CD14-positive monocyte (primary cell): Measurements from ENCODE around the gene MAN1C1. TPM values are rescaled to one million over a fixed set of nuclear protein-coding genes. Genes with fewer than 3 reads are reported as not detected.

ENCODE experiments used
- DNase-seq, 3 donors: peaks; one replicate each; pipeline ENCODE4 v3.0.0-alpha.2; 2011 to 2022
- H2AFZ ChIP-seq: 2 replicates; pipeline ENCODE4 v1.6.0; 2012; ENCODE audit warnings: mild to moderate bottlenecking, low read depth, low read length, inconsistent platforms; ENCODE audit not compliant: insufficient read depth, poor library complexity, severe bottlenecking
- H3K27ac ChIP-seq, 2 donors: 1 replicate in 1 of 2; 2 replicates in 1 of 2; pipeline ENCODE4 v1.5.1; 2012 to 2013; ENCODE audit warnings: low read length in 2 of 2, control low read depth in 1 of 2, inconsistent platforms in 1 of 2, low read depth in 1 of 2, mild to moderate bottlenecking in 1 of 2
- H3K27me3 ChIP-seq, 2 donors: one replicate each; pipeline versions ENCODE4 v1.6.0 to v1.6.1; 2011 to 2013; ENCODE audit warnings: low read length in 2 of 2; ENCODE audit not compliant: control insufficient read depth in 2 of 2, insufficient read depth in 2 of 2
- H3K36me3 ChIP-seq, 2 donors: replicated peaks in 1 of 2; 1 replicate in 1 of 2; 2 replicates in 1 of 2; pipeline versions ENCODE4 v1.5.1 to v1.6.1; 2012 to 2013; ENCODE audit warnings: low read length in 2 of 2, control low read depth in 1 of 2, inconsistent platforms in 1 of 2, mild to moderate bottlenecking in 1 of 2; ENCODE audit not compliant: insufficient read depth in 2 of 2, control insufficient read depth in 1 of 2
- H3K4me1 ChIP-seq, 2 donors: 1 replicate in 1 of 2; 2 replicates in 1 of 2; pipeline versions ENCODE4 v1.5.1 to v1.6.1; 2012 to 2013; ENCODE audit warnings: low read length in 2 of 2, control low read depth in 1 of 2, inconsistent platforms in 1 of 2, mild to moderate bottlenecking in 1 of 2, moderate library complexity in 1 of 2; ENCODE audit not compliant: insufficient read depth in 2 of 2, control insufficient read depth in 1 of 2
- H3K4me2 ChIP-seq: replicated peaks from 2 replicates; pipeline ENCODE3; 2012; ENCODE audit warnings: low read length, moderate library complexity, mild to moderate bottlenecking; ENCODE audit not compliant: poor library complexity, severe bottlenecking; ENCODE audit errors: extremely low read depth
- H3K4me3 ChIP-seq, 3 experiments: fragments of 200-600 bp in 1 of 3; sonication (generic) in 1 of 3; replicated peaks in 1 of 3; 1 replicate in 2 of 3; 2 replicates in 1 of 3; pipeline ENCODE4 v1.5.1; 2011 to 2013; ENCODE audit warnings: low read length in 3 of 3, mild to moderate bottlenecking in 3 of 3, control low read depth in 2 of 3, low read depth in 2 of 3, inconsistent platforms in 1 of 3, moderate library complexity in 1 of 3
- H3K79me2 ChIP-seq: 2 replicates; pipeline ENCODE4 v1.6.0; 2012; ENCODE audit warnings: mild to moderate bottlenecking, control low read depth, inconsistent platforms, low read length, moderate library complexity; ENCODE audit not compliant: insufficient read depth
- H3K9ac ChIP-seq: 2 replicates; pipeline ENCODE4 v1.6.0; 2017; ENCODE audit warnings: low read length, mild to moderate bottlenecking; ENCODE audit not compliant: insufficient read depth, poor library complexity, severe bottlenecking
- H3K9me3 ChIP-seq, 2 donors: replicated peaks in 1 of 2; 1 replicate in 1 of 2; 2 replicates in 1 of 2; pipeline versions ENCODE4 v1.5.1 to v1.6.1; 2012 to 2013; ENCODE audit warnings: low read length in 2 of 2, control low read depth in 1 of 2; ENCODE audit not compliant: control insufficient read depth in 1 of 2, insufficient read depth in 1 of 2
- H4K20me1 ChIP-seq: 2 replicates; pipeline ENCODE4 v1.6.0; 2012; ENCODE audit warnings: mild to moderate bottlenecking, low read length, control low read depth, moderate library complexity; ENCODE audit not compliant: insufficient read depth
- H3K27ac Mint-ChIP-seq, 7 donors: one replicate each; pipeline ENCODE4 v1.8.0; 2020; ENCODE audit warnings: mild to moderate bottlenecking in 7 of 7, mixed read lengths in 7 of 7, moderate library complexity in 6 of 7, inconsistent platforms in 2 of 7
- H3K27me3 Mint-ChIP-seq, 3 donors: one replicate each; pipeline ENCODE4 v1.8.0; 2021 to 2022; ENCODE audit warnings: low read depth in 3 of 3, mild to moderate bottlenecking in 3 of 3, mixed read lengths in 3 of 3, moderate library complexity in 3 of 3, inconsistent platforms in 1 of 3
- H3K36me3 Mint-ChIP-seq, 2 donors: one replicate each; pipeline ENCODE4 v1.8.0; 2020; ENCODE audit warnings: mixed read lengths in 2 of 2, inconsistent platforms in 1 of 2, mild to moderate bottlenecking in 1 of 2
- H3K4me1 Mint-ChIP-seq: one replicate; pipeline ENCODE4 v1.8.0; 2020; ENCODE audit warnings: mild to moderate bottlenecking, mixed read lengths
- H3K4me3 Mint-ChIP-seq, 2 donors: one replicate each; pipeline ENCODE4 v1.8.0; 2020; ENCODE audit warnings: mild to moderate bottlenecking in 2 of 2, mixed read lengths in 2 of 2, moderate library complexity in 1 of 2
- H3K9me3 Mint-ChIP-seq, 7 donors: one replicate each; pipeline ENCODE4 v1.8.0; 2020 to 2022; ENCODE audit warnings: mixed read lengths in 7 of 7, mild to moderate bottlenecking in 6 of 7, moderate library complexity in 6 of 7, inconsistent platforms in 2 of 7
- CTCF ChIP-seq: fragments of 200-600 bp; IDR thresholded peaks from one replicate; pipeline ENCODE4 v1.8.0; 2022; ENCODE audit warnings: antibody characterized with exemption, mild to moderate bottlenecking
- WGBS: methylation state at CpG from one replicate; pipeline ENCODE4 v1.1.5; 2013; ENCODE audit warnings: missing lambda C conversion rate; ENCODE audit not compliant: insufficient coverage; 5-methylcytosine and 5-hydroxymethylcytosine counted together
- intact Hi-C, 2 donors: fragments of 100-400 bp; cut with micrococcal nuclease; formaldehyde crosslinking; loops; one replicate each; pipeline versions ENCODE4 v1.15.0 to v1.15.1; 2023
- polyA plus RNA-seq, 3 donors: library from polyadenylated mRNA; depleted of rRNA in 1 of 3; unstranded in 2 of 3; stranded (reverse) in 1 of 3; fragments of 300-500 nt in 2 of 3; fragments of >200 nt in 1 of 3; fragmentation: Illumina TruSeq in 2 of 3; gene quantifications; 1 replicate in 2 of 3; 2 replicates in 1 of 3; pipeline ENCODE4 v1.2.3, GENCODE V29; 2012 to 2021

Gene MAN1C1
- polyA plus RNA-seq, 3 donors = 1.2 to 7.2 (median 1.7) TPM

GRCh38 chr1:25610822-25611630 is 5.6 kb upstream of the MAN1C1 start:
- intact Hi-C loops = loop anchor here (10.0 kb wide), 2 partner anchors 66 to 194 kb away; partner anchors contain the start of genes SELENON (in 2 of the 2) and LDLRAP1 (in 1 of the 2)
- 93% methylated on average over 3 of the region's 8 CpGs for WGBS
- Mint-ChIP-seq H3K4me3 (no peak overlapping the region), H3K27ac (no peak overlapping the region), H3K9me3 (peaks cover 0 to 1% (median 0%) of the 10 kb centered on the region in 7 donors), H3K36me3 (no peaks in the 10 kb centered on the region), H3K27me3 (peaks cover 19 to 33% (median 21%) of the 10 kb centered on the region in 3 donors), H3K4me1 (peaks cover 14% of the 10 kb centered on the region)
- H3K9me3 ChIP-seq = no peaks in the 10 kb centered on the region
- H3K27me3 ChIP-seq = peaks cover 17 to 19% of the 10 kb centered on the region in 2 donors
- no peak for TF ChIP-seq CTCF
- no peak overlapping the region for H2AFZ ChIP-seq
- no peak overlapping the region for H3K27ac ChIP-seq
- H3K79me2 ChIP-seq = no peaks in the 10 kb centered on the region
- no peak overlapping the region for H3K9ac ChIP-seq
- H3K4me3 ChIP-seq = no peak overlapping the region
- H3K36me3 ChIP-seq = no peaks in the 10 kb centered on the region
- no peak for DNase-seq
- no peaks in the 10 kb centered on the region for H4K20me1 ChIP-seq
- H3K4me2 ChIP-seq = no peak overlapping the region
- peaks cover 8 to 10% of the 10 kb centered on the region in 2 donors for H3K4me1 ChIP-seq

GRCh38 chr1:25611843-25612242 is 4.7 kb upstream of the MAN1C1 start:
- peaks cover 8 to 14% of the 10 kb centered on the region in 2 donors for H3K4me1 ChIP-seq
- TF ChIP-seq CTCF = no peak
- Mint-ChIP-seq H3K9me3 (peaks cover 0 to 1% (median 0%) of the 10 kb centered on the region in 7 donors), H3K27ac (no peak overlapping the region), H3K4me3 (peak overlapping the region in 1 of 2 donors; percentile 22), H3K27me3 (peaks cover 19 to 33% (median 21%) of the 10 kb centered on the region in 3 donors), H3K36me3 (no peaks in the 10 kb centered on the region), H3K4me1 (peaks cover 14% of the 10 kb centered on the region)
- H3K9me3 ChIP-seq = no peaks in the 10 kb centered on the region
- no peak overlapping the region for H3K9ac ChIP-seq
- no peak overlapping the region for H3K4me3 ChIP-seq
- H3K27me3 ChIP-seq = peaks cover 17 to 19% of the 10 kb centered on the region in 2 donors
- no peak overlapping the region for H3K27ac ChIP-seq
- 92% methylated on average over 1 of the region's 1 CpG for WGBS
- no peak for DNase-seq
- no peaks in the 10 kb centered on the region for H4K20me1 ChIP-seq
- intact Hi-C loops = loop anchor here (10.0 kb wide), 2 partner anchors 67 to 193 kb away; partner anchors contain the start of genes SELENON (in 2 of the 2) and LDLRAP1 (in 1 of the 2)
- H3K79me2 ChIP-seq = no peaks in the 10 kb centered on the region
- H3K36me3 ChIP-seq = no peaks in the 10 kb centered on the region
- no peak overlapping the region for H3K4me2 ChIP-seq
- no peak overlapping the region for H2AFZ ChIP-seq
